H1 (cell line): Measurements from ENCODE around the gene GLCE. TPM values are rescaled to one million over a fixed set of nuclear protein-coding genes. Genes with fewer than 3 reads are reported as not detected.

Experiments used
- CTCF ChIA-PET: fragments of 300-600 bp; sonication (Branson Sonifier 250); formaldehyde crosslinking; loops from one replicate; lab custom pipeline; 2021; ENCODE audit not compliant: partially characterized antibody; lab: Charles Lee
- POLR2A ChIA-PET: fragments of 300-600 bp; sonication (Branson Sonifier 250); formaldehyde crosslinking; loops from one replicate; lab custom pipeline; 2021; ENCODE audit warnings: inconsistent platforms; ENCODE audit not compliant: partially characterized antibody; lab: Charles Lee
- DNase-seq, 2 experiments: peaks; one replicate each; pipeline versions ENCODE4 v3.0.0 to v3.0.0-alpha.2; 2010 to 2022; ENCODE audit warnings: low spot score in 2 of 2, low read depth in 1 of 2, mixed read lengths in 1 of 2
- FAIRE-seq: peaks from 2 replicates; lab custom pipeline; 2011; peaks lifted over from hg19 to GRCh38; lab: Jason Lieb, UNC
- H2AFZ ChIP-seq: 2 replicates; pipeline ENCODE4 v1.8.1; 2012; ENCODE audit warnings: low read length, inconsistent platforms
- H2AK5ac ChIP-seq: 2 replicates; pipeline ENCODE4 v1.6.1; 2013; ENCODE audit warnings: low read depth, low read length
- H2BK120ac ChIP-seq: replicated peaks from 2 replicates; pipeline ENCODE3; 2013; ENCODE audit warnings: low read depth, low read length, inconsistent platforms
- H2BK12ac ChIP-seq: 2 replicates; pipeline ENCODE4 v1.6.1; 2013; ENCODE audit warnings: low read depth, low read length
- H2BK15ac ChIP-seq: 2 replicates; pipeline ENCODE4 v1.6.1; 2013; ENCODE audit warnings: low read length
- H2BK20ac ChIP-seq: 2 replicates; pipeline ENCODE4 v1.6.1; 2013; ENCODE audit warnings: low read length
- H2BK5ac ChIP-seq: 2 replicates; pipeline ENCODE4 v1.6.1; 2013; ENCODE audit warnings: low read depth, low read length
- H3K14ac ChIP-seq: 2 replicates; pipeline ENCODE4 v1.6.1; 2013; ENCODE audit warnings: inconsistent platforms; ENCODE audit not compliant: insufficient read length
- H3K18ac ChIP-seq: 2 replicates; pipeline ENCODE4 v1.6.1; 2013; ENCODE audit warnings: low read length; ENCODE audit errors: extremely low read depth
- H3K23ac ChIP-seq: 2 replicates; pipeline ENCODE4 v1.6.1; 2013; ENCODE audit warnings: inconsistent platforms; ENCODE audit not compliant: insufficient read length
- H3K23me2 ChIP-seq: 2 replicates; pipeline ENCODE4 v1.6.1; 2013; ENCODE audit warnings: low read depth, low read length
- H3K27ac ChIP-seq: 2 replicates; pipeline ENCODE4 v1.6.1; 2011; ENCODE audit warnings: low read depth, low read length, inconsistent platforms
- H3K27me3 ChIP-seq, 4 experiments: replicated peaks in 1 of 4; 1 replicate in 1 of 4; 2 replicates in 3 of 4; pipeline versions ENCODE4 v1.6.1 to v1.8.1; 2011 to 2013; ENCODE audit warnings: low read length in 3 of 4, mild to moderate bottlenecking in 3 of 4, inconsistent platforms in 2 of 4, mixed read lengths in 2 of 4, moderate library complexity in 1 of 4; ENCODE audit not compliant: control insufficient read depth in 3 of 4, insufficient read depth in 3 of 4; ENCODE audit errors: extremely low read depth in 1 of 4
- H3K36me3 ChIP-seq, 4 experiments: 2 replicates each; pipeline versions ENCODE4 v1.6.1 to v1.8.1; 2011 to 2013; ENCODE audit warnings: mild to moderate bottlenecking in 4 of 4, low read length in 3 of 4, moderate library complexity in 2 of 4, control low read depth in 1 of 4, inconsistent platforms in 1 of 4; ENCODE audit not compliant: insufficient read depth in 4 of 4, control insufficient read depth in 2 of 4
- H3K4ac ChIP-seq: replicated peaks from 2 replicates; pipeline ENCODE3; 2013; ENCODE audit warnings: low read length, low read depth, mixed read lengths, inconsistent platforms; ENCODE audit not compliant: insufficient read length
- H3K4me1 ChIP-seq, 4 experiments: replicated peaks in 1 of 4; 1 replicate in 1 of 4; 2 replicates in 3 of 4; pipeline versions ENCODE4 v1.6.1 to v1.8.1; 2011 to 2013; ENCODE audit warnings: low read length in 3 of 4, inconsistent platforms in 2 of 4, mixed read lengths in 1 of 4; ENCODE audit not compliant: insufficient read depth in 4 of 4, control insufficient read depth in 3 of 4
- H3K4me2 ChIP-seq, 2 experiments: 2 replicates each; pipeline versions ENCODE4 v1.6.1 to v1.8.1; 2011 to 2013; ENCODE audit warnings: low read depth in 2 of 2, low read length in 2 of 2, control low read depth in 1 of 2, inconsistent platforms in 1 of 2, mild to moderate bottlenecking in 1 of 2; ENCODE audit not compliant: insufficient read depth in 1 of 2
- H3K4me3 ChIP-seq, 4 experiments: fragments of 200-600, 300-600 bp in 1 of 4; sonication (generic), shearing (Covaris generic), sonication (Bioruptor Twin) in 1 of 4; 2 replicates each; pipeline versions ENCODE4 v1.5.1 to v1.8.1; 2011 to 2016; ENCODE audit warnings: low read length in 4 of 4, low read depth in 3 of 4, control low read depth in 2 of 4, inconsistent platforms in 2 of 4, mild to moderate bottlenecking in 2 of 4, mixed read lengths in 1 of 4, moderate library complexity in 1 of 4; ENCODE audit not compliant: insufficient read depth in 2 of 4; ENCODE audit errors: extremely low read depth in 1 of 4
- H3K56ac ChIP-seq: replicated peaks from 2 replicates; pipeline ENCODE3; 2013; ENCODE audit warnings: low read depth, mild to moderate bottlenecking, mixed read lengths, low read length, inconsistent platforms; ENCODE audit not compliant: insufficient read length
- H3K79me1 ChIP-seq: 2 replicates; pipeline ENCODE4 v1.6.1; 2013; ENCODE audit warnings: low read depth, low read length, control low read depth
- H3K79me2 ChIP-seq, 2 experiments: 2 replicates each; pipeline versions ENCODE4 v1.6.1 to v1.8.1; 2012 to 2013; ENCODE audit warnings: low read length in 2 of 2, mild to moderate bottlenecking in 2 of 2, inconsistent platforms in 1 of 2; ENCODE audit not compliant: insufficient read depth in 2 of 2, control insufficient read depth in 1 of 2
- H3K9ac ChIP-seq, 4 experiments: replicated peaks in 1 of 4; 1 replicate in 1 of 4; 2 replicates in 3 of 4; pipeline versions ENCODE4 v1.6.1 to v1.8.1; 2011 to 2013; ENCODE audit warnings: low read depth in 3 of 4, low read length in 3 of 4, control low read depth in 2 of 4, mild to moderate bottlenecking in 2 of 4, moderate library complexity in 2 of 4, inconsistent platforms in 1 of 4; ENCODE audit errors: extremely low read depth in 1 of 4
- H3K9me3 ChIP-seq, 2 experiments: 2 replicates each; pipeline versions ENCODE4 v1.6.1 to v1.8.1; 2012 to 2013; ENCODE audit warnings: mild to moderate bottlenecking in 2 of 2, moderate library complexity in 2 of 2, control low read depth in 1 of 2, inconsistent platforms in 1 of 2, low read depth in 1 of 2, low read length in 1 of 2, mixed read lengths in 1 of 2; ENCODE audit not compliant: insufficient read depth in 2 of 2
- H4K20me1 ChIP-seq, 2 experiments: replicated peaks in 1 of 2; 2 replicates each; pipeline versions ENCODE3 to v1.8.1; 2011 to 2013; ENCODE audit warnings: inconsistent platforms in 2 of 2, low read length in 2 of 2, mild to moderate bottlenecking in 1 of 2; ENCODE audit not compliant: insufficient read depth in 2 of 2, control insufficient read depth in 1 of 2
- H4K5ac ChIP-seq: 2 replicates; pipeline ENCODE4 v1.6.1; 2013; ENCODE audit warnings: low read length, low read depth, mixed read lengths, inconsistent platforms; ENCODE audit not compliant: insufficient read length
- H4K8ac ChIP-seq: 2 replicates; pipeline ENCODE4 v1.8.0; 2013; ENCODE audit warnings: mild to moderate bottlenecking, moderate library complexity, low read length, inconsistent platforms; ENCODE audit not compliant: insufficient read depth; ENCODE audit errors: extremely low read depth
- H4K91ac ChIP-seq: replicated peaks from 2 replicates; pipeline ENCODE3; 2013; ENCODE audit warnings: low read length, mixed read lengths, inconsistent platforms; ENCODE audit not compliant: insufficient read length
- EZH2 ChIP-seq: fragments of 200-600 bp; sonication (generic); IDR thresholded peaks from 2 replicates; pipeline ENCODE4 v1.7.1; 2012; ENCODE audit warnings: low read depth, mild to moderate bottlenecking, moderate library complexity, low read length, inconsistent platforms; ENCODE audit not compliant: severe bottlenecking
- GTF2F1 ChIP-seq: IDR thresholded peaks from 2 replicates; pipeline ENCODE4 v1.6.1; 2012; ENCODE audit warnings: low read depth, low read length, improper control_type of control experiment, borderline replicate concordance
- HDAC2 ChIP-seq, 2 experiments: fragments of 300-600 bp in 1 of 2; sonication (generic) in 1 of 2; IDR thresholded peaks; 2 replicates each; pipeline ENCODE4 v1.6.1; 2011 to 2012; ENCODE audit warnings: low read depth in 2 of 2, low read length in 2 of 2, mild to moderate bottlenecking in 2 of 2, moderate library complexity in 2 of 2, borderline replicate concordance in 1 of 2, inconsistent platforms in 1 of 2
- HDAC6 ChIP-seq: IDR thresholded peaks from one replicate; pipeline ENCODE4 v1.7.1; 2012; ENCODE audit warnings: low read depth, mild to moderate bottlenecking, inconsistent platforms, low read length, moderate library complexity
- JUND ChIP-seq: IDR thresholded peaks from 2 replicates; pipeline ENCODE4 v1.6.1; 2011; ENCODE audit warnings: mild to moderate bottlenecking, improper control_type of control experiment, low read length
- KDM1A ChIP-seq: fragments of 200-600, 300-600 bp; sonication (generic); IDR thresholded peaks from 2 replicates; pipeline ENCODE4 v1.7.1; 2016; ENCODE audit warnings: mild to moderate bottlenecking, low read length, borderline replicate concordance
- MAFK ChIP-seq: IDR thresholded peaks from 2 replicates; pipeline ENCODE4 v1.6.1; 2012; ENCODE audit warnings: low read depth, mild to moderate bottlenecking, improper control_type of control experiment, low read length
- PHF8 ChIP-seq: fragments of 200-600 bp; sonication (generic); conservative IDR thresholded peaks from 2 replicates; pipeline ENCODE4 v1.7.1; 2012; ENCODE audit warnings: low read depth, mild to moderate bottlenecking, inconsistent platforms, low read length, moderate library complexity
- POLR2A ChIP-seq, 2 experiments: IDR thresholded peaks; 1 replicate in 1 of 2; 2 replicates in 1 of 2; pipeline ENCODE4 v1.6.1; 2011; ENCODE audit warnings: low read depth in 2 of 2, low read length in 2 of 2, mild to moderate bottlenecking in 2 of 2; ENCODE audit errors: control extremely low read depth in 1 of 2
- POU5F1 ChIP-seq: IDR thresholded peaks from 2 replicates; pipeline ENCODE4 v1.6.1; 2011; ENCODE audit warnings: low read depth, mild to moderate bottlenecking, low read length, moderate library complexity
- RFX5 ChIP-seq: IDR thresholded peaks from 2 replicates; pipeline ENCODE4 v1.6.1; 2011; ENCODE audit warnings: low read depth, low read length, improper control_type of control experiment, borderline replicate concordance
- SAP30 ChIP-seq: fragments of 300-600 bp; sonication (generic); IDR thresholded peaks from 2 replicates; pipeline ENCODE4 v1.7.1; 2012; ENCODE audit warnings: low read length, moderate library complexity, mild to moderate bottlenecking, inconsistent platforms; ENCODE audit not compliant: insufficient read depth, insufficient replicate concordance
- SIN3A ChIP-seq, 2 experiments: IDR thresholded peaks in 1 of 2; conservative IDR thresholded peaks in 1 of 2; 2 replicates each; pipeline ENCODE4 v1.6.1; 2011 to 2012; ENCODE audit warnings: low read length in 2 of 2, improper control_type of control experiment in 1 of 2, low read depth in 1 of 2, mild to moderate bottlenecking in 1 of 2
- SUZ12 ChIP-seq: fragments of 200-600 bp; sonication (generic); IDR thresholded peaks from 2 replicates; pipeline ENCODE4 v1.6.1; 2012; ENCODE audit warnings: mild to moderate bottlenecking, inconsistent platforms, low read length, moderate library complexity, mixed read lengths
- TAF1 ChIP-seq: IDR thresholded peaks from 2 replicates; pipeline ENCODE4 v1.6.1; 2011; ENCODE audit warnings: mild to moderate bottlenecking, low read depth, low read length
- TBP ChIP-seq: IDR thresholded peaks from 2 replicates; pipeline ENCODE4 v1.6.1; 2011; ENCODE audit warnings: low read depth, low read length, improper control_type of control experiment
- polyA plus RNA-seq, 7 experiments: library from polyadenylated mRNA; depleted of rRNA in 3 of 7; stranded (reverse) in 5 of 7; unstranded in 2 of 7; fragments of >200 nt in 5 of 7; fragments of 200-250 nt in 2 of 7; gene quantifications; 1 replicate in 5 of 7; 2 replicates in 1 of 7; 4 replicates in 1 of 7; pipeline versions ENCODE4 v1.2.1 to v1.2.3, GENCODE V29; 2011 to 2013; ENCODE audit warnings: missing spikeins in 2 of 7, mixed read lengths in 2 of 7
- total RNA-seq: library from RNA; stranded (reverse); fragmentation: NEBNext Ultra II Directional; extraction: Animal tissue kit (Norgen Biotek cat#: 25700); gene quantifications from 2 replicates; pipeline ENCODE4 v1.2.1, GENCODE V29; 2021

GLCE gene
- total and polyA plus RNA-seq, 2 of the 8 experiments (the other 6 are each of a cell fraction or from before 2014, with no cell fraction given) = 17.1 to 22.7 TPM

DNA sequence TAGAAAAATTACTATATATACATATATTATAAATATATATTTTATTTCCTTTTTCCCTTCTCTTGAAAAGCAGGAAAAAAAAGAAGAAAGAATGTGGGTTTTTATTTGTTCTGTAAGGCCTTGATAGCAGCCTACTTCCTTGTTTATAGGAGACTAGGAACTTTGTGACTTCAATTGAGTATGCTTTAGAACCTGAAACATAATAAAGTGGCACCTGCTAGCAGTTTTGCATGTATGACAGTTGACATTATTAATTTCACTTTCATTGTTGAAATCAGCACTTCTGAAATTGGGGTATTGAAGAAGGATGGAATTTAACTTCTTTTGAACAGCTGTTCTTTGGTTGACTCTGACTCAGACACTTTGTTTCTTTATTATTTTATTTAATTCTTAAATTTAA, 56.9 kb downstream of the GLCE start:
- H3K9ac ChIP-seq = no peak overlapping the region
- H2BK15ac ChIP-seq = no peak overlapping the region
- no peaks in the 10 kb centered on the region; a peak in 1 of 4 replicates for H3K79me2 ChIP-seq
- no peak overlapping the region for H2BK20ac ChIP-seq
- no peak overlapping the region for H4K8ac ChIP-seq
- FAIRE-seq (no peak), DNase-seq (no peak)
- no peak overlapping the region for H3K4me3 ChIP-seq
- no peak overlapping the region for H3K4ac ChIP-seq
- H2BK120ac ChIP-seq = no peak overlapping the region
- no peaks in the 10 kb centered on the region for H3K4me1 ChIP-seq
- H3K27me3 ChIP-seq = no peaks in the 10 kb centered on the region
- H3K56ac ChIP-seq = no peak overlapping the region
- ChIA-PET CTCF (interaction anchor here (1.1 to 1.2 kb wide), 2 partner anchors 10 to 158 kb away, joined by 3 read pairs; no protein-coding TSS in a partner anchor), POLR2A (no interaction called here)
- no peaks in the 10 kb centered on the region for H3K79me1 ChIP-seq
- no peak overlapping the region for H2AFZ ChIP-seq
- no peak overlapping the region for H2BK12ac ChIP-seq
- H3K4me2 ChIP-seq = no peak overlapping the region
- no peaks in the 10 kb centered on the region for H3K23me2 ChIP-seq
- no peaks in the 10 kb centered on the region for H4K20me1 ChIP-seq
- no peak overlapping the region for H3K23ac ChIP-seq
- no peak overlapping the region for H3K27ac ChIP-seq
- H2AK5ac ChIP-seq = no peak overlapping the region
- H3K36me3 ChIP-seq = no peaks in the 10 kb centered on the region
- no peak overlapping the region for H4K5ac ChIP-seq
- H4K91ac ChIP-seq = no peak overlapping the region
- no peaks in the 10 kb centered on the region for H3K9me3 ChIP-seq
- no peak overlapping the region for H3K18ac ChIP-seq
- no peak overlapping the region for H3K14ac ChIP-seq
- H2BK5ac ChIP-seq = no peak overlapping the region
- TF ChIP-seq MAFK (no peak), KDM1A (no peak), SAP30 (no peak), TBP (no peak), RFX5 (no peak), HDAC2 (IDR thresholded peaks at IDR 0.05; ENCODE audit: borderline replicate concordance in 1 of 2, low read depth in 2 of 2, low read length in 2 of 2) (no peak), GTF2F1 (no peak), JUND (no peak), EZH2 (no peak), SUZ12 (no peak), SIN3A (conservative IDR thresholded peaks at IDR 0.05 in 1 of 2, IDR thresholded peaks at IDR 0.05 in 1 of 2; ENCODE audit: low read depth in 1 of 2, low read length in 2 of 2) (no peak), POLR2A (IDR thresholded peaks at IDR 0.05; ENCODE audit: control extremely low read depth in 1 of 2, low read depth in 2 of 2, low read length in 2 of 2) (no peak), TAF1 (no peak), HDAC6 (no peak), PHF8 (no peak), POU5F1 (no peak)
